GM19395 (cell line): ENCODE data around the gene IL3RA.
"Not testable (repeated sequence)": the region's sequence is repeated elsewhere in the genome, so short reads cannot be mapped to it uniquely, and the experiment has no call there.

Source experiments
- ATAC-seq: cut with Tn5 transposase; IDR thresholded peaks from one replicate; pipeline ENCODE4 v1.9.1; 2021; ENCODE audit warnings: mild to moderate bottlenecking, moderate library complexity; ENCODE audit not compliant: unreplicated experiment

The IL3RA gene

GRCh38 chrX:1336331-1336943, at the start of gene IL3RA:
IL3RA (plus strand) TSS chrX:1336785; CDS start chrX:1341766, 4,981 bp downstream.
- ATAC-seq, result peak; percentile 54

GRCh38 chrX:1289535-1289934, 47.0 kb upstream of the IL3RA start:
- ATAC-seq, result no peak

- ATAC-seq, result no peak
Measured at GRCh38 chrX:1291110-1291740, 45.4 kb upstream of the IL3RA start.

- no peak for ATAC-seq
Measured at GRCh38 chrX:1292575-1293290, 43.9 kb upstream of the IL3RA start.

- ATAC-seq, result no peak
Measured at GRCh38 chrX:1294301-1295067, 42.1 kb upstream of the IL3RA start.

- ATAC-seq, result no peak
Measured at GRCh38 chrX:1295550-1295949, 41.0 kb upstream of the IL3RA start.

- ATAC-seq, result not testable (repeated sequence)
Measured at GRCh38 chrX:1297591-1297990, 39.0 kb upstream of the IL3RA start.

GRCh38 chrX:1300449-1300848, 36.1 kb upstream of the IL3RA start:
- ATAC-seq, result no peak

GRCh38 chrX:1305411-1305810, 31.2 kb upstream of the IL3RA start:
- ATAC-seq, result no peak

GRCh38 chrX:1306909-1307625, 29.5 kb upstream of the IL3RA start:
- no peak for ATAC-seq

GRCh38 chrX:1307626-1308340, 28.8 kb upstream of the IL3RA start:
- ATAC-seq, result no peak

GRCh38 chrX:1308476-1308875, 28.1 kb upstream of the IL3RA start:
- no peak for ATAC-seq

- not testable (repeated sequence) for ATAC-seq
Measured at GRCh38 chrX:1308917-1309316, 27.7 kb upstream of the IL3RA start.

- ATAC-seq, result no peak
Measured at GRCh38 chrX:1313788-1314187, 22.8 kb upstream of the IL3RA start.

- no peak for ATAC-seq
Measured at GRCh38 chrX:1316527-1316926, 20.1 kb upstream of the IL3RA start.

- no peak for ATAC-seq
Measured at GRCh38 chrX:1321674-1322073, 14.9 kb upstream of the IL3RA start.

- ATAC-seq, result no peak
Measured at GRCh38 chrX:1322393-1322792, 14.2 kb upstream of the IL3RA start.

GRCh38 chrX:1323315-1323714, 13.3 kb upstream of the IL3RA start:
- no peak for ATAC-seq

- no peak for ATAC-seq
Measured at GRCh38 chrX:1325515-1326116, 11.0 kb upstream of the IL3RA start.
